NT2/D1 (cell line): Measurements from ENCODE around the gene OR4C45.
"Not testable (repeated sequence)": the region's sequence is repeated elsewhere in the genome, so short reads cannot be mapped to it uniquely, and the experiment has no call there.

Experiments used
- DNase-seq: peaks from one replicate; pipeline ENCODE4 v3.0.0-alpha.2; 2011; ENCODE audit warnings: low read depth, low spot score
- H3K27me3 ChIP-seq: 2 replicates; pipeline ENCODE4 v1.6.0; 2011; ENCODE audit warnings: mild to moderate bottlenecking; ENCODE audit not compliant: insufficient read length, insufficient read depth
- H3K36me3 ChIP-seq: 2 replicates; pipeline ENCODE4 v1.6.1; 2011; ENCODE audit warnings: mild to moderate bottlenecking, low read length, mixed read lengths; ENCODE audit not compliant: insufficient read depth, insufficient read length
- H3K4me1 ChIP-seq: 2 replicates; pipeline ENCODE4 v1.5.1; 2011; ENCODE audit not compliant: insufficient read depth, insufficient read length
- H3K4me3 ChIP-seq: 2 replicates; pipeline ENCODE4 v1.5.1; 2011; ENCODE audit warnings: low read depth; ENCODE audit not compliant: insufficient read length
- H3K9ac ChIP-seq: 2 replicates; pipeline ENCODE4 v1.6.0; 2011; ENCODE audit warnings: low read depth; ENCODE audit not compliant: insufficient read length
- H3K9me3 ChIP-seq: 2 replicates; pipeline ENCODE4 v1.5.1; 2011; ENCODE audit warnings: mild to moderate bottlenecking, low read length; ENCODE audit not compliant: insufficient read depth
- SUZ12 ChIP-seq: IDR thresholded peaks from 2 replicates; pipeline ENCODE4 v1.6.1; 2011; ENCODE audit not compliant: insufficient read length, insufficient read depth; ENCODE audit errors: extremely low read depth
- YY1 ChIP-seq: IDR thresholded peaks from 2 replicates; pipeline ENCODE4 v1.6.1; 2011; ENCODE audit not compliant: insufficient read length, insufficient read depth
- ZNF274 ChIP-seq: IDR thresholded peaks from 2 replicates; pipeline ENCODE4 v1.6.1; 2011; ENCODE audit warnings: mild to moderate bottlenecking, low read depth, low read length

OR4C45 gene

DNA sequence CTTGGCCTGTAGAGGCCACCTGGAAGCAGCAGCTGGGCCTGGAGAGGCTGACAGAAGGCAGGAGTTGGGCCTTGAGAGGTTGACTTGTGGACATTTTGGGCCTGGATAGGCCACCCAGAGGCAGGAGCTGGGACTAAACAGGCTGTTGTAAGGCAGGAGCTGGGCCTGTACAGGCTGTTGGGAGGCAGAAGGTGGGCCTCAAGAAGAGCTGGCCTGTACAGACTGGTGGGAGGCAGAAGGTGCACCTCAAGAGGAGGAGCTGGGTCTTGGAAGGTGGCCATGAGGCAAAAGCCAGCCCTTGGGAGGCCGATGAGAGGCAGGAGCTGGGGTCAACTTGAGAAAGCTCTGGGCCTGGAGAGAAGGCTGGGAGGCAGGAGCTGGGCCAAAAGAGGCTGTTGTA is 45.3 kb downstream of the OR4C45 start:
- H3K4me3 ChIP-seq = no peak overlapping the region
- TF ChIP-seq SUZ12 = no peak
- no peak for TF ChIP-seq YY1
- TF ChIP-seq ZNF274 = no peak
- no peaks in the 10 kb centered on the region for H3K27me3 ChIP-seq
- H3K9me3 ChIP-seq = peaks cover 26% of the 10 kb centered on the region; the same call in 1 of the 2 replicates
- no peak for DNase-seq
- no peak overlapping the region for H3K9ac ChIP-seq
- no peaks in the 10 kb centered on the region for H3K36me3 ChIP-seq
- H3K4me1 ChIP-seq = no peaks in the 10 kb centered on the region

DNA sequence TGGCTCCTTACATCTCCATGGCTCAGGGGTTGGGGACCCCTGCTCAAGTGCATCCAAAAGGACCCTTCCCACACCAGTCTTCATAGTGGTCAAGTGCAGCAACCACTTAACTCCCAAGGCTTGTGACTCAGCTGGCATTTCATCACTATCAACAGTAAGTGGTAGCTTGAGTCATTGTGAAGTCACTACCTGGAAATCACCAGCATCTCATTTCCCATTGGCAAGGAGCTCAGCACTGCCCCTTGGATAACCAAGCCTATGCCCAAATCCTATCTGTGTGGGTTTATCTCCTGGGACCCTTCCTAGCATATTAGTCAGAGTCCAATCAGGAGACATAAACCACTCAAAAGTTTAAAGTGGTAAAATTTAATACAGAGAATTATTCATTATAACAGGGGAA is 46.3 kb downstream of the OR4C45 start:
- H3K4me3 ChIP-seq, H3K9ac ChIP-seq, H3K36me3 ChIP-seq, H3K4me1 ChIP-seq, DNase-seq, H3K27me3 ChIP-seq: not testable (repeated sequence)
- peaks cover 17% of the 10 kb centered on the region; the same call in 1 of the 2 replicates for H3K9me3 ChIP-seq

DNA sequence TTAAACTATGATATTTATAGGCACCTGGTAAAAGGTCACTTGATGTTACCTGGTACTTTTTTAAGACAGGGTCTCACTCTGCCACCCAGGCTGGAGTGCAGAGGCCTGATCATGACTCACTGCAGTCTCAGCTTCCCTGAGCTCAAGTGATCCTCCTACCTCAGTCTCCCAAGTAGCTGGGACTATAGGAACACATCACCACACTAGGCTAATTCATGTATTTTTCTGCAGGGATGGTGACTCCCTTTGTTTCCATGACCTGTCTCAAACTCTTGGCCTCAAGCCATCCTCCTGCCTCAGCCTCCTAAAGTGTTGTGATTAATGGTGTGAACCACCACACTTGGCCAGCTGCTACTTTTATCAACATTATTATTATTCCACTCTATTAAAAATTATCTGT is 47.6 kb downstream of the OR4C45 start:
- TF ChIP-seq YY1 = no peak
- no peak for TF ChIP-seq SUZ12
- TF ChIP-seq ZNF274 = no peak
- DNase-seq = no peak

More for the DNA sequence above, 47.6 kb downstream of the OR4C45 start:
- peaks cover 8% of the 10 kb centered on the region; the same call in 1 of the 2 replicates for H3K9me3 ChIP-seq
- no peaks in the 10 kb centered on the region for H3K36me3 ChIP-seq
- H3K9ac ChIP-seq = no peak overlapping the region
- no peaks in the 10 kb centered on the region for H3K4me1 ChIP-seq
- H3K27me3 ChIP-seq = no peaks in the 10 kb centered on the region
- H3K4me3 ChIP-seq = no peak overlapping the region
